Measurements from ENCODE around the gene RPRD1A. TPM values are rescaled to one million over a fixed set of nuclear protein-coding genes. Genes with fewer than 3 reads are reported as not detected.
"Not testable (repeated sequence)": the region's sequence is repeated elsewhere in the genome, so short reads cannot be mapped to it uniquely, and the experiment has no call there.

RPRD1A gene
- total RNA-seq, 1 donor from 2014 or later, result 47.6 TPM

- intact Hi-C loops (cut with micrococcal nuclease), result no loop called here
- Mint-ChIP-seq H3K4me3 (no peak overlapping the region), H3K4me1 (no peaks in the 10 kb centered on the region), H3K36me3 (ENCODE audit: low read depth) (no peaks in the 10 kb centered on the region), H3K27me3 (no peaks in the 10 kb centered on the region), H3K27ac (no peak overlapping the region), H3K9me3 (peaks cover 8% of the 10 kb centered on the region)
- CTCF ChIA-PET, result interaction anchor here (0.5 to 1.4 kb wide), 2 partner anchors 84 to 182 kb away, joined by 3 to 5 read pairs; no protein-coding TSS in a partner anchor
- TF ChIP-seq, protein P1, sequence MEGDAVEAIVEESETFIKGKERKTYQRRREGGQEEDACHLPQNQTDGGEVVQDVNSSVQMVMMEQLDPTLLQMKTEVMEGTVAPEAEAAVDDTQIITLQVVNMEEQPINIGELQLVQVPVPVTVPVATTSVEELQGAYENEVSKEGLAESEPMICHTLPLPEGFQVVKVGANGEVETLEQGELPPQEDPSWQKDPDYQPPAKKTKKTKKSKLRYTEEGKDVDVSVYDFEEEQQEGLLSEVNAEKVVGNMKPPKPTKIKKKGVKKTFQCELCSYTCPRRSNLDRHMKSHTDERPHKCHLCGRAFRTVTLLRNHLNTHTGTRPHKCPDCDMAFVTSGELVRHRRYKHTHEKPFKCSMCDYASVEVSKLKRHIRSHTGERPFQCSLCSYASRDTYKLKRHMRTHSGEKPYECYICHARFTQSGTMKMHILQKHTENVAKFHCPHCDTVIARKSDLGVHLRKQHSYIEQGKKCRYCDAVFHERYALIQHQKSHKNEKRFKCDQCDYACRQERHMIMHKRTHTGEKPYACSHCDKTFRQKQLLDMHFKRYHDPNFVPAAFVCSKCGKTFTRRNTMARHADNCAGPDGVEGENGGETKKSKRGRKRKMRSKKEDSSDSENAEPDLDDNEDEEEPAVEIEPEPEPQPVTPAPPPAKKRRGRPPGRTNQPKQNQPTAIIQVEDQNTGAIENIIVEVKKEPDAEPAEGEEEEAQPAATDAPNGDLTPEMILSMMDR (IDR thresholded peaks at IDR 0.05), result no peak
- DNase-seq (no peak), ATAC-seq (ENCODE audit: low read depth) (no peak)
- POLR2A ChIA-PET, result no interaction called here
Observed at GRCh38 chr18:36101943-36102342, 34.6 kb upstream of the RPRD1A start.

DNA sequence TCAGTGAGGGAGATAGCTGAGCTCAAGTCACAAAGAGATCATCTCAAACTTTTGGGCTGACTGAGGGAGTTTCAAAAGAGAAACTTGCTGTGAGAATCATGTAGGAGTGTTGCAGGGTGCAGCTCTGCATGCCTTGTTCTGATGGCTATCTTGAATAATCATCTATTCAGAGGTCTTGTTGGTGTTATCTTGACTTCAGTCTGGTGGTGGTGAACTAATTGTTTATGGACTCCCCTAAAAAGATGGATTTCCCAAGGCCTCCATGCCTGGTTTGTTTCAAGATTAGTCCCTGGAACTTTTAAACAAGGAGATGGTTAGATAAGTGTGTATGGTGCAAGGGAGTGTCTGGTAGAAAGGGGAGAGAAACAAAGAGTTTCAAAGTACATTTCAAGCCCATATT lies 32.0 kb upstream of the RPRD1A start:
- Mint-ChIP-seq H3K4me3 (no peak overlapping the region), H3K27ac (no peak overlapping the region), H3K27me3 (peaks cover 5% of the 10 kb centered on the region), H3K9me3 (peaks cover 8% of the 10 kb centered on the region), H3K36me3 (ENCODE audit: low read depth) (no peaks in the 10 kb centered on the region), H3K4me1 (no peaks in the 10 kb centered on the region)
- no peak for ATAC-seq (ENCODE audit: low read depth)
- TF ChIP-seq, protein P1 (IDR thresholded peaks at IDR 0.05), result no peak
- DNase-seq, result no peak
- POLR2A ChIA-PET, result no interaction called here
- intact Hi-C loops (cut with micrococcal nuclease), result loop anchor here (5.0 kb wide), 1 partner anchor 313 kb away; no protein-coding TSS in a partner anchor
- CTCF ChIA-PET, result interaction anchor here (3.3 to 8.8 kb wide), 2 partner anchors 82 to 185 kb away, joined by 6 to 142 read pairs; no protein-coding TSS in a partner anchor

DNA sequence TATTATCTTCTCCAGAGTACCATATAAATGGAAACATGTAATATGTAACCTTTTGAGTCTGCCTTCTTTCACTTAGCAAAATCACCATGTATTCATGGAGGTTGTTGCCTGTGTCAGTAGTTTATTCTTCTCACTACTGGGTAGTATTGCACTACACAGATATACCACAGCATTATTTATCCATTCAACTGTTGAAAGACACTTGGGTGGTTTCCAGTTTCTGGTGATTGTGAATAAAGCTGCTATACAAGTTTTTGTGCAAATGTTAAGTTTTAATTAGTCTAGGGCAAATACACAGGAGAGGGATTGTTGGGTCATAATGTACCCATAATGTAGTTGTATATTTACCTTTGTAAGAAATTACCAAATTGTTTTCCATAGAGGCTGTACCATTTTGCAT lies 29.6 kb upstream of the RPRD1A start:
- Mint-ChIP-seq H3K27me3 (peaks cover 5% of the 10 kb centered on the region), H3K9me3 (peaks cover 1% of the 10 kb centered on the region), H3K4me3 (no peak overlapping the region), H3K36me3 (ENCODE audit: low read depth) (no peaks in the 10 kb centered on the region), H3K4me1 (no peaks in the 10 kb centered on the region), H3K27ac (no peak overlapping the region)
- TF ChIP-seq, protein P1 (IDR thresholded peaks at IDR 0.05), result no peak
- DNase-seq (no peak), ATAC-seq (ENCODE audit: low read depth) (no peak)
- ChIA-PET CTCF (interaction anchor here (3.3 to 8.8 kb wide), 2 partner anchors 80 to 187 kb away, joined by 6 to 142 read pairs; no protein-coding TSS in a partner anchor), POLR2A (no interaction called here)
- intact Hi-C loops (cut with micrococcal nuclease), result loop anchor here (1.0 to 5.0 kb wide), 4 partner anchors 80 to 340 kb away; no protein-coding TSS in a partner anchor

DNA sequence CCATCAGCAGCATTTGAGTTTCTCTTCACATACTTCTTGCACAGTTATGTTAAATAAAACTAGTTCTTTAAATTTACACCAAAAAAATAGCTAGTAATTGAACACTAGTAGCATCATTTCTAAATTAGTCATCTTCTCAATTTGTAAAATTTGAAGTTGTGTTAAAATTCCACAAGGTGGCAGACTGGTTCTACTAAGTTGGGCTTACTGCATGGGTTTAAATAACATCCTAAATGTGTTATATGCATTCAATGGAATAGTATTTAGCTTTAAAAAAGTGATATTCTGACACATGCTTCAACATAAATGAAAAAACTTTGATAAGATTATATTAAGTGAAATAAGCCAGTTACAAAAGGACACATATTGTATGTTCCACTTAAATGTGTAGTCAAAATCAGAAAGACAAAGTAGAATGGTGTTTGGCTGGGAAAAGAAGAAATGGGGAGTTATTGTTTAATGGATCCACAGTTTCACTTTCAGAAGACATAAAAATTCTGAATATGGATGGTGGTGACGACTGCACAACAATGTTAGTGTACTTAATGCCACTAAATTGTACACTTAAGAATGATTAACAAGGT lies 28.7 kb upstream of the RPRD1A start:
- ChIA-PET CTCF (interaction anchor here (0.7 to 8.8 kb wide), 13 partner anchors 10 to 730 kb away, joined by 3 to 142 read pairs (median 4); no protein-coding TSS in a partner anchor), POLR2A (interaction anchor here (1.0 kb wide), 1 partner anchor 29 kb away, joined by 3 read pairs; no protein-coding TSS in a partner anchor)
- Mint-ChIP-seq H3K4me3 (no peak overlapping the region), H3K9me3 (no peaks in the 10 kb centered on the region), H3K36me3 (ENCODE audit: low read depth) (no peaks in the 10 kb centered on the region), H3K4me1 (no peaks in the 10 kb centered on the region), H3K27ac (no peak overlapping the region), H3K27me3 (peaks cover 5% of the 10 kb centered on the region)
- no peak for DNase-seq
- intact Hi-C loops (cut with micrococcal nuclease), result loop anchor here (1.0 to 5.0 kb wide), 4 partner anchors 79 to 339 kb away; no protein-coding TSS in a partner anchor
- ATAC-seq (ENCODE audit: low read depth), result no peak
- TF ChIP-seq, protein P1 (IDR thresholded peaks at IDR 0.05), result no peak

DNA sequence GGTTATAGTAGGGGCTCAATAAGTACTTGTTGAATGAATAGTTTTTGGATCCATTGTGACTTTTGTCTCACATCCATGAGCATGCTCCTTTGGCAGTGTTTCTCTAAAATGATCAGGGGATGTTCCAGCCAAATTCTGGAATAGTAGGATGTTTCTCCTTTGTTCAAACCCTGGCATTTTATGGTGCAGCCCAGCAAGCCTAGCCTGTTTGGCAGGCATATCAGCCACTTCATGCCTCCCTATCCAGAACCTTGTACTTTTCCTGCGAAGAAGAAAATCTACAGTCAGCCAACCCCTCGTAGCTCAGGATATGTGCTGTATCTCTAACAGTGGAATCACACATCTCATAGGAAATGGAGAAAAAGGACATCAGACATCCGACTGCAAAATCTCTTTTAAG lies 27.1 kb upstream of the RPRD1A start:
- no peaks in the 10 kb centered on the region for H3K36me3 Mint-ChIP-seq (ENCODE audit: low read depth)
- H3K4me3 Mint-ChIP-seq, result no peak overlapping the region

GRCh38 chr18:36092116-36092515 lies 24.8 kb upstream of the RPRD1A start:
- intact Hi-C loops (cut with micrococcal nuclease); H3K36me3 Mint-ChIP-seq (ENCODE audit: low read depth); H3K27me3 Mint-ChIP-seq; H3K4me3 Mint-ChIP-seq; DNase-seq; H3K9me3 Mint-ChIP-seq; CTCF ChIA-PET; ATAC-seq (ENCODE audit: low read depth); POLR2A ChIA-PET; H3K27ac Mint-ChIP-seq; H3K4me1 Mint-ChIP-seq: not testable (repeated sequence)

More for the DNA sequence above, 27.1 kb upstream of the RPRD1A start:
- ATAC-seq (ENCODE audit: low read depth), result no peak
- no peaks in the 10 kb centered on the region for H3K9me3 Mint-ChIP-seq
- intact Hi-C loops (cut with micrococcal nuclease), result no loop called here
- H3K27ac Mint-ChIP-seq, result no peak overlapping the region
- peaks cover 5% of the 10 kb centered on the region for H3K27me3 Mint-ChIP-seq
- no peak for DNase-seq
- ChIA-PET CTCF (interaction anchor here (1.5 to 8.8 kb wide), 4 partner anchors 8 to 189 kb away, joined by 3 to 142 read pairs (median 12); no protein-coding TSS in a partner anchor), POLR2A (no interaction called here)
- TF ChIP-seq, protein P1 (IDR thresholded peaks at IDR 0.05), result no peak
- H3K4me1 Mint-ChIP-seq, result no peaks in the 10 kb centered on the region
